NCI-H1092 (cell line): Measurements from ENCODE around the gene OR52B2.

Source experiments
- DNase-seq: peaks from one replicate; lab custom pipeline; 2025; lab: John Stamatoyannopoulos, UW

Gene OR52B2

DNA sequence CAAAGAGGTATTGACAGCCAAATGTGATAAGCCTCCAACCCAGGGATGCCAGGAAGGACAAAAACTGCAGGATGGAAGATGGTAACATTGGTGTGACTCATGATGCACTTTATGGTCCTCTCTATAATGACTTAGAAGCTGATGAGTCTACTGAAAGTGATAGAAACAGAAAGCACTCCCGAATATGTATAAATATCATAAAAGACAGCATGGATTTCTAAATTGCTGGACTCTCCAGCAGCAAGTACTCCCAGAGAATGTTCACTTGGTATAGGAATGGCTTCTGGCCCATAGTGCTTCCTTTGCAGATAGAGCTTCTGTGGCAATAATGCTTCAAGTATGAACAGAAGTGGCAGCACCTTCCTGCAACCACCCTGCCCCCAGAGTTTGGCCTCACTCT lies at the start of gene OR52B2:
Gene OR52B2 (minus strand): TSS at position 101 of the 400 bp plus-strand sequence. CDS start 0 bp downstream, at position 101.
- no peak for DNase-seq

DNA sequence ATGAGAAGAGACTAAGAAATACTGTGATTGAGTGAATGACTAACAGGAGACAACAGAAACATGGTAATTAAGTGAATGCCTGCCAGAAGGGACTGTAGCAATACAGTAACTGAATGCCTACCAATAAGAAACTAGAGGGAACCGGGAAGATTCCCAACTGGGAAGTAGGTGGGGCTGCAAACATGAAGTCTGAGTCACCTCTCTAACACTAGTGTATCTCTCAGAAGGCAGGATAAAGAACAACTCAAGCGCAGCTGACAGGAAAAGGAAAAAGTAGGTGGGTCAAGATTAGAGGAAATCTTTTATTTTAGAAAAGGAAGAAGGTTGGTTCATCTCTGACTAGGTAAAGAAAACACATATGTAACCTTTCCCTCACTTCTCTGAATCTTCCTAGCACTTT lies 49.2 kb upstream of the OR52B2 start:
- no peak for DNase-seq

DNA sequence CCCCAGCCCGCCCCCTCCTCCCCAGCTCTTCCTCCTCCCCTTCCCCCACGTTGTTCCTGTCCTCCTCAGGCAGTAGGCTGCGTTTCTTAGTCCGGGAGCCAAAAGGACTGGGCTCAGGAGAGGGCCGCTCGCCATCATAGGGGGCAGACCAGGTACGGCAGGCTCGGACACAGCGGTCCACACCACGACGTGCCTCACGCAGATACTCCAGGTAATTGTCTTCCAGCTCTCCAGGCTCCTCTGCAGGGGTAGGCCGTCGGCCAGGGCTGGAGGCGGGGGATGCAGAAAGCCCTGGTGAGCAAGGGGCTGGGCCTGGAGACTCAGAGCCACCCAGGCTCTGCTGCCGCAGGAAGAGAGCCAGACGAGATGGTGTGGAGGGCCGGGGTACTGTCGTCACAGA lies 47.6 kb upstream of the OR52B2 start:
- DNase-seq = no peak

DNA sequence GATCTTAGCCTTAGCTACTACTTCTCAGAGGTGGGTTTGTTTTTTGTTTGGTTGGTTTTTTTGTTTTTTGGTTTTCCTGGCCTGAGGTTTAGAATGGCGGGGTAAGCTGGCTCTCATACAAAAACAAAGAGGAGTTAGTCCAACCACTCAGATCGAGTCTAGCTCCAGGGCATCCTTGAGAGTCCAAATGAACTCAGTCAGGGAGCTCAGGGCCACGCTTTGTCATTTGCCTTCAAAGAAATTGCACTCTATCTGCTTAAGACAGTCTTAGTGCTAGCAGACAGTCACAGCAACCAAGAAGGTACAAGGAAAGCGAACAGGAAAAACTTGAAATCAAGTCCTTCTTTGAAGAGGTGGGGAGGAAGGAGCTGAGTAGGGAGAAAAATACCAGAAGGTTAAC lies 46.4 kb upstream of the OR52B2 start:
- DNase-seq = no peak

DNA sequence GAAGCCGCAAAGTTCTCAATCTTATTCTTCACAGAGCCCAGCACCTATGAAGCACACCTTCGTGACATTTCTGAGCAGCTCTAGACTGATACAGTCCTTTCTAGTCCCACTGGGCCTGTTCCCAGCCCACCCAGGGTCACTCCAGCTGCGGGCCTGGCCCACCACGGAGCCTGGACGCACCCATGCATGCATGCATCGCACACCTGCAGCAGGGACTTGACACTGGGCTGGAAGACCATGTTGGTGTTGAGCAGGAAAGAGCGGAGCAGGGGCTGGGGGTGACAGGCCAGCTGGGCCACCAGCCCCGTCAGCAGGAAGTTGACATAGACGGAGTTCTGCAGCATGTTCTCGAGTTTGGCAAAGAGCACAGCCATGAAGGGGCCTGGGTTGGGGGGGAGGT lies 44.4 kb upstream of the OR52B2 start:
- DNase-seq = no peak

DNA sequence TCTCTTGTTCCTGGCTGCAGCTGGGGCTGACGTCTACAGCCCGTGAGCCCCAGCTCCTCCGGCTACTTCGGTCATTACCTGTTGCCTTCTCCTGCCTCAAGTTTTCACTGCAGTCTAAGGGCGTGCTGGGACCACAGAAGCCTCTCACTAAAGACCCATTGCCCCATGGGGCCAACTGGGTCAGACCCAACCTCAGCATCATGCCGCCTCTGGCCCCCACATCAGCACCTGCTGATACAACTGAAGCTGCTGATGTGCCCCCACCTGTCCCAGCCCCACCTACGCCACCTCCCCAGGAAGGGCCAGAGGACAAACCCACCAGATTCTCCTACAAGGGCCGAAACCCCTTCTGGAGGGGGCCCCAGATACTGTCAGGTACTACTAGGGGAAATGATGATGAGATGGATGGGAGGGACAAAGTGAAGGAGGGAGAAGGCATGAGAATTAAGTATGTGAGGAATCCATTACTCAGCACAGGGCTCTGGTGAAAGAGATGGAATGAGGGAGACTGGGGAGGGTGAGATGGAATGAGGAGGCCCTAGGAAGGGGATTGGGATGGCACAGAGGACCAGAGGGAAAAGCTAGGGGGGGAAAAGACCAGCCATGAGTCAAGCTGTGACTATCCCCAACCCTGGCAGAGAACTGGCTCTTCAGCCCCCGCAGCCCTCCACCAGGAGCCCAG lies 40.3 kb upstream of the OR52B2 start:
- DNase-seq = no peak

DNA sequence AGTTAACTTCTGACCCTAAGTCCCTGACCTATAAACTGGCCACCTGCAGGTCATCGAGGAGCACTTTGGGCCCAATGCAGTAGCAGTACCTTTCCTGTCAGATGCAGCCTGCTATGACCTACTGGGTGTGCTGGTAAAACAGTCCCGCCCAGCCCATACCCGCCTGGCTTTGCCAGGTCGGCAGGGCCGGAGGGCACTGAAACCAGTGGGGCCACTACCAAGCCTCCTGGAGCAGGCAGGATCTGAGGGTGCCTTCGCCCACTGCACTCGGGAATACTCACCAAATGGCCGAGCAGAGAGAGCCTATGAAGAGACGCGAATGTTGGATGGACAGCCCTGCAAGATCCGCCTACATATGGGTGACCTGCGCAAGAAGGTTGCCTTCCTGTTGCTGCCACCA lies 39.7 kb upstream of the OR52B2 start:
- no peak for DNase-seq

DNA sequence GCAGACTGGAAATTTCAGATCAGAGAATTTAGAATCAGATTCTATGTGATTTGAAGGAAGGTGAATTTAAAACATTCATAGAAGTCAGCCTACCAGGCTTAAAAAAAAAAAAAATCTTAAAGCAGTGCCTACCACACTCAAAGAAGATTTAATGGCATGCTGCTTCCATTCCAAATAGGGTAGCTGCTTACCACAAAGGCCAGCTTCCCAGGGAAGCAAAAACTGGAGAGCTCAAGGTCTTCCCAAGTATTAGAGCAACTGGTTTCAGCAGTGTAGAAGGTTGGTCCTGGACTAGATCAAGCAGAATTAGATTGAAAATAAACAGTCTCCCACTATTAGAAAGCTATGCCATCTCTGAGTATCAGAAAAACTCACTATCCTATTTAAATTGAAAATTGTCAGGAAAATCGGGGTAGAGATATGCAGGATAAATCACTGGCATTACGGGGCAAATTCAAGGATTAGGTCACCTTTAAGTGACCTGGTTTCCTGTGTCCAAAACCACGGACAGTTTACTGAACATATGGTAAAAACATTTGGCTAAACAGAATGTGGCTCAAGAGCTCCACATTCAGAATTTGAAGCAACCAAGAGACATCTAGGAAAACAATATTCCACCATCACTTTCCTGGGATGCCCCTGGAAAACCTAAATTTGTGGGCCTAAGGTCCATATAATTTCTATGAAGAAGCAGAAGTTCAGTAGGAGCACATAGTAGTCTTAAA lies 36.5 kb upstream of the OR52B2 start:
- no peak for DNase-seq

DNA sequence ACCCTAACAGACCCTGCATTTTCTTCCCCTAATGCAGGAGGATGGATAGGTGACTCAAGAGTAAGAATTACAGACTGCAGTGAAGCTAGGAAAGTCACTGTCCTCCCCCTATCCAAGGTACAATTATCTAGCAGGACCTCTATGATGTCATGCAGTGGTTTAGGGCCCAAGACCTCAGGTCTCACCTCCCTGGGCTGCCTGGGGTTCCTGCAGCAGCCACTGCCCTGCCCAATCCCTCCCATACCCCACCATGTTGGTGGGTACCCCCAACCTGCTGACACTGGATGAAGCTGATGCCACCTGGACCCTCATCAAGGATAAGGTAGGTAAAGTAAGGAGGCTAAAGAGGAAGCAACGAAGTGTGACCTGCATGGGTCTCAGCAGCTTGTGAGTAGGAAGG lies 35.2 kb upstream of the OR52B2 start, which contains the start of gene C11orf42:
Gene C11orf42 (plus strand): TSS at position 192 of the 400 bp plus-strand sequence. CDS start 59 bp downstream, at position 251.
- no peak for DNase-seq

DNA sequence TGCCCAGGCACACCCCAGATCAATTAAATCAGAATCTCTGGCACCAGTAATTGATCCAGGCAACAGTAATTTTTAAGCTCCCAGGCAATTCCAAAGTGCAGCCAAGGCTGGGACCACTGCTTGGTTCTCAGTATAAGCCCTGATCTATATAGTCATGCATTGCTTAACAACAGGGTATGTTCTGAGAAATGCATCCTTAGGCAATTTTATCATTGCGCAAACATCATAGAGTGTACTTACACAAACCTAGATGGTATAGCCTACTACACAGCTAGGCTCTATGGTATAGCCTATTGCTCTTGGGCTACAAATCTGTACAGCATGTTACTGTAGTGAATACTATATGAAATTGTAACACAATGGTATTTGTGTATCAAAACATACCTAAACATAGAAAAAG lies 34.6 kb upstream of the OR52B2 start:
- no peak for DNase-seq

DNA sequence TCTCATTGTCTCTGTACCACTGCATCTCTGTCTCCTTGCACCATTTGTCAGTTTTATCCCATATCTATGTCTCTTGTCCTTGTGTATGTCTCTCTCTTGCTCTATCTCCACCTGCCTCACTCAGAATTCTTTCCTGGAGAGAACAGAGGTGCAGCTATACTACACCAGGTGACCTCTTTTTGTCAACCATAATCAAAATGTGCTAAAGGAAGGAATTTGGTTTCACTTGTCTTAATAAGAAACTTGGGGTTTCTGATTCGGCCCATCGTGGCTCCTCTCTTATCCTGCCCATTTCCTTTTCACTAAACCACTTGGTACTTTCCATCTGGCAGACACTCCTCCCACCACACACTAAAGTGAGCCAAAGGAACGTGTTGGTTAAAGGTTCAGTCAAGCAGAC lies 33.2 kb upstream of the OR52B2 start:
- no peak for DNase-seq

DNA sequence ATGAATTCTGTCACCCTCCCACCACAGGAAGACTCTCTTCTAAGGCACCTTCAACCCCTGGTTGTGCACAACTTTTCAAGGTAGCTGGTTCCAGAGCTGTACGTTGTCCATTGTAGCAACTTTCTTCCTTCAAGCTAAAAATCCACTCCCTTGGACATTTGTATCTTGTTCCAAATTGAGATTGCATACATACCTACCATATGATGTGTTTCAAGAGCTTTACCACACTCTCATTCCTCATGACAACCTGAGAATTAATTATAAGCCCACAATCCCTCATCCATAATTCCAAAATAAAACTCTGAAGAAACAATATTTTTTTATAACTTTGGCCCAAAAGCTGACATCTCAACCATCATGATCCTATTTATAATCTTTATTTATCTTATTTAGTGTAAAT lies 31.9 kb upstream of the OR52B2 start:
- no peak for DNase-seq

DNA sequence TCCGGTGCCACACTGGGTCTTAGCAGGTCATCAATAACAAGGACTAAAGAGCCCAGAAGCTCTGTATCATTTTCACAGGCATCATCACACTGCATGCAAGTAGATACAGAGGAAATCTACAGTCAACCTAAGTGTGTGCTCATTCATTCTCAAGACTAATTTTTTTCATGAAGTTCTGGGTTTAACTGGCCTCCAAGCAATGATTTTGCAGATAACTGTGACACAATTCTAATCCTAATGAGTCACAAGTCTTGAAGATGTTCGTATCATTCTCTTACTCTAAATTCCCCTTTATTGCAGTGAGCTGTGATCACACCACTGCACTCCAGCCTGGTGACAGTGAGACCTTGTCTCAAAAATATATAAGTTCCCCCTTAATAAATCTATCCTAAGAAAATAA lies 31.4 kb upstream of the OR52B2 start:
- DNase-seq = no peak

DNA sequence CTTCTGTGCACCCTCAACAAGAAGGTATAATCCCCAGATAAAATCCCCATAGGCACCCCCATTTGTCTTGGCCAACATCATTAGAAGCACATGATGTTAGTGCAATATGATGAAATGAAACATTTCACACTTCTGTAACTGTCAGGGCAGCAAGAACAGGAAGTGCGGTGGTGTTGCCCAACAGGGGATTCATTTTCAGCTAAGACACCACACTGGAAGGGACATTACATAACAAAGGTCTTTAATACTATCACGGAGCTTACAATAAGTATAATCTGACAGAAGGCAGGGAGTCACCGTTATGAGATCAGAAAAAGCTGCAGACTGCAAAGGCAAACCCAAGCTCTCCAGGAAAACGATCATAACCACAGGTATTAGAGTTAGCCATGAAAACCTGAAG lies 30.8 kb upstream of the OR52B2 start:
- no peak for DNase-seq

DNA sequence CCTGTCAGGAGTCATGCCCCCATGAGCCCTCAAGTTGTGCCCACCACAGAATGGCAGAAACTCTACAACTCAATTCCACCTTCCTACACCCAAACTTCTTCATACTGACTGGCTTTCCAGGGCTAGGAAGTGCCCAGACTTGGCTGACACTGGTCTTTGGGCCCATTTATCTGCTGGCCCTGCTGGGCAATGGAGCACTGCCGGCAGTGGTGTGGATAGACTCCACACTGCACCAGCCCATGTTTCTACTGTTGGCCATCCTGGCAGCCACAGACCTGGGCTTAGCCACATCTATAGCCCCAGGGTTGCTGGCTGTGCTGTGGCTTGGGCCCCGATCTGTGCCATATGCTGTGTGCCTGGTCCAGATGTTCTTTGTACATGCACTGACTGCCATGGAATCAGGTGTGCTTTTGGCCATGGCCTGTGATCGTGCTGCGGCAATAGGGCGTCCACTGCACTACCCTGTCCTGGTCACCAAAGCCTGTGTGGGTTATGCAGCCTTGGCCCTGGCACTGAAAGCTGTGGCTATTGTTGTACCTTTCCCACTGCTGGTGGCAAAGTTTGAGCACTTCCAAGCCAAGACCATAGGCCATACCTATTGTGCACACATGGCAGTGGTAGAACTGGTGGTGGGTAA lies 29.2 kb upstream of the OR52B2 start, which contains the start of gene OR52W1:
Gene OR52W1 (plus strand): TSS at position 51 of the 637 bp plus-strand sequence. CDS start 0 bp downstream, at position 51.
- no peak for DNase-seq

DNA sequence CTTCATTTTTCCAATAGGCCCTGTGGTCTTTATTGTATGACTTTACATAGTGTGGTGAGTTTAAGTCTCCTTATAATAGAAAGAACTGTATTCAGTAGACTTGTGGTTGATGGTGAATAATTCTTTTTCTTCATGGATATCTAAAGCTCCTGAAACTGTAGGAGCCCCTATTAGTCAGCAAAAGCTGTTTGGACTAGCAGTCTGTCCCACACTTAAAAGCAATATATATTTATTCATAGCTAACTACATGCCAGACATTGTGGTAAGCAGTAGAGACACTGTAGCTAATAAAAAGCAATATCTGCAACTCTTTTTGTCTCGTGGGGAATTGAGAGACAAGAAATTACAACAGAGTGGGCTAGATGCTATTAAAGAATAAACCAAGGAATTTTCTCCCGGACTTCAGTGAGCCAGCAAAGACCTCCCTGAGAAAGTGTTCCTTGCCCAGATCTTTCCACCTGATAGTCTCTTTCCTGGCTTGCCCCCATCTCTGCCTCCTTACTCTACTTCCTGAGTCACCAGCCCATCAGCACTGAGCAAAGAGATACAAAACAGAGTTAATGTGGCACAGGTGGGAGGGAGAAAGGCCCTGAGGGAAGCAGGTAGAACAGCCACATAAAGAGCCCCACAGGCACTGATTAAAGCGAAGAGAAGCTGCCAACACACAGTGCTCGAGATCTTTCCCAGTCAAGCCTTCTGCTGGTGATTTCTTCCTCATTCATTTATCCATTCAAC lies 27.5 kb upstream of the OR52B2 start:
- DNase-seq = no peak

DNA sequence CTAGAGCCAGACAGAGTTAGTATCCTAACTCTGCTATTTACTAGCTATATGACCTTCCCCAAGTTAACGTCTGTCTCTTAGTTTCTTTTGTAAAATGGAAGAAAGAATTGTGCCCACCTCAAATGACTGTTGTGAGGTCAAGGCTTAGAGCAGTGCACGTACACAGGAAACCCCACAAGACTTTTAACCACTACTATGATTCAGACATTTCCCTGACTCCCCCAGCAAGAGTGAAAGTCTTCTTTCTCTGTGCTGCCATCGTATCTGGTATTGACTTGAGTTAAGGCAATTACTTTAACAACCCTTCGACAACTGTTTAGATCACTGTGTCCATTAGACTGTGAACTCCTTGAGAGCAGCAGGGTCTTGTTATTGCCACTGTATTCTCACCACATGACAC lies 26.3 kb upstream of the OR52B2 start:
- DNase-seq = no peak

DNA sequence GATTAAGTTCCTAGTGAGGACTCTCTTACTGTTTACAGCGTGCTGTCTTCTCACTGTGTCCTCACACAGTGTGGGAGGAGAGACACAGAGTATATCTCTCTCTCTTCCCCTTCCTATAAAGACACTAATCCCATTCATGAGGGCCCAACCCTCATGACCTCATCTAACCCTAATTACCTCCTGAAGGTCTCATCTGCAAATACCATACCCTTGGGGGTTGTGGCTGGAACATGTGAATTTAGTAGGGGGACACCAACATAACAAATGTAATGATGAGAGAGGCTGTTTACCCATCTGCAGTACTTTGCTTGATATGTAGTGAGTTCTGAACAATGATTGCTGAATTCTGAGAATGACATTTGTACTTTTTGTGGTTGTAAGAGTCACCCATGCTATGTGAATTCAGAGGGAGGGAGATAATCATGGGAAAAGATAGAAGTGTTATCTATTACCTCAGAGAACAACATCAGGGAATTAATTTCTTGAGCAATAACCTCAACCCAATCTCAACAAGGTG lies 24.0 kb upstream of the OR52B2 start:
- no peak for DNase-seq

DNA sequence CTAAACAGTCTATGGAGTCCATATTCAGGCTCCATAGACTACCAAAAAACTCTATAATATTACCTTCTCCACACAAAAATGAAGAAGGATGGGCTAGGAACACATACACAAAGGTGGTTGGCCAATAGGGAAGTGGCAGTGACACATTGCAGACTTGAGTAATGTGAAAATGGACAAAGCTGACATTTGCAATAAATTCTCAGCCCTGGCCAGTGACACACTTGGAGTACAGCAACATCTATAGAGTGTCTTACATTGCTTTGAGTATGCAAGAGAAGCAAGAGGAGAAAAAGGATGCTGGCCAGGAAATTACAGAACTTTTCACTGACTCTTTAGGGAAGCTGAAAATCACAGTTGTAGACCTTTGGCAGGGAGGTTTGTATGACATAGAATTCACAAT lies 21.6 kb upstream of the OR52B2 start:
- DNase-seq = no peak

DNA sequence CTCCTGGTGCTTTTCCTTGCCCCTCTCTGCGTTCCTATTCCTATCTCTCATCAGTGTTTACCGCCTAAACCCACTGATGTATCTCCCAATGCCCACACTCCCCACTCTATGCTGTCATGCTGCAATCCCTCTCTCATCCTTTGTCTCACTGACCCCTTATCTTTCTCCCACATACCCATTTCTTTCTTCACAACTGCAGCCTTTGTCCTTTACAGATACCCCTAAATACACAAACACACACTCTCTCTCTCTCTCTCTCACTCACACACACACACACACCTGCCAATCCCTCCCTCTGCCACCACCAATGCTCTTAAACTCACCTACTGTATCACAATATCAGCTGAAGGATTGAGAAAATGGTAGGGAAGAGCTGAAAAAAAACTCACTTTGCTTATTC lies 5.3 kb upstream of the OR52B2 start:
- no peak for DNase-seq

DNA sequence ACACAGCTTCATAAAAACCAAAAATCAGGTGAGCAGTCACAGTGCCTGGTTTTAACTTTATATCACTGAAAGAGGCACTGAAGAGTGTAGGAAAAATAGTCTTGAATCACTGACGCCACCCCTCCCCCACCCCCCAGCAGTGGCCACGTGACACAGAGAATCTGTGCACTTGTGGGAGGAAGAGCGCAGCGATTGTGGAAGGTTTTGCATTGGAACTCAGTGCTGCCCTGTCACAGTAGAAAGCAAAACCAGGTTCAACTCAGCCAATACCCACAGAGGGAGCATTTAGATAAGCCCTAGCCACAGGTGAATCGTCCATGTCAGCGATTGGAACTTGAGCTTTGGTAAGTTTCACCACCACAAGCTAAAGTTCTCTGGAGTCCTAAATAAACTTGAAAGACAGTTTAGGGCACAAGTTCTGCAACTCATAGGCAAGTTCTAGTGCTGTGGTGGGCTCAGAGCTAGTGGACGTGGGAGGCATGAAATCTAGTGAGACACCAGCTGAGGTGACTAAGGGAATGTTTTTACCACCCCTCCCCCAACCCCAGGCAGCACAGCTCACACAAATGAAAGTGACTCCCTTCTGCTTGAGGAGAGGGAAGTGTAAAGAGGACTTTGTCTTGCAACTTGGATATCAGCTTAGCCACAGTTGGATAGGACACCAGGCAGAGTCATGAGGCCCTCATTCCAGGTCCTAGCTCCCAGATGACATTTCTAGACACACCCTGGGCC lies 13.3 kb downstream of the OR52B2 start:
- no peak for DNase-seq
